ENCODE measurements around the gene SHF. TPM values are rescaled to one million over a fixed set of nuclear protein-coding genes. Genes with fewer than 3 reads are reported as not detected.

SHF gene
- total and polyA plus RNA-seq, 2 donors (not counting 1 experiment from before 2014, with no cell fraction given) = 0.85 to 3.3 TPM

DNA sequence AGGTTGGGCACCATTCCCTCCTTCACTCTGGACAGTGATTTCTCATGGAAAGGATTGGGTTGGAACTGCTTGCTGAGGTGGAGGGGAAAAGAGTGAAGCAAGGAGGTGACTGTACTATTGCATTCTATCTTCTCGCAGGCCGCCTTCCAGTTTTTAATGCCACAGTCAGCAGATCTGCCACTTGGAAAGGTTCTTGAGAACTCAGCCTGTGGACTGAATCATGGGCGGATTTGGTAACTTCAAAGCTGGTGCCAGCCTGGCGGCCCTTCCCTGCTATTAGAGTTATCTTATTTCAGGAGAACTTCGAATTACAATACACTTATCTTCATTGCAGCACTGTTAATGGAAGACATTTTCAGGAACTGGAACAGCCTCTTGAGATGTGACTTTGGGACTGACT is 41.2 kb upstream of the SHF start:
- Histone ChIP-seq H2AFZ (ENCODE audit: low read length) (no peak overlapping the region), H4K20me1 (ENCODE audit: control insufficient read depth, extremely low read depth, insufficient read depth, low read length) (no peaks in the 10 kb centered on the region), H3K79me2 (ENCODE audit: control insufficient read depth, insufficient read depth, low read length) (no peaks in the 10 kb centered on the region), H3K4me1 (ENCODE audit: control insufficient read depth, extremely low read depth, insufficient read depth, low read length) (no peaks in the 10 kb centered on the region), H3K4me2 (ENCODE audit: extremely low read depth, insufficient read depth, low read length) (no peak overlapping the region), H3K27me3 (ENCODE audit: control insufficient read depth, insufficient read depth, low read length) (no peaks in the 10 kb centered on the region), H3K27ac (ENCODE audit: insufficient read depth, low read length) (no peak overlapping the region), H3K36me3 (ENCODE audit: control insufficient read depth, insufficient read depth, low read length) (no peaks in the 10 kb centered on the region), H3K9me3 (ENCODE audit: control insufficient read depth, insufficient read depth, low read depth, low read length) (no peaks in the 10 kb centered on the region), H3K4me3 (replicated peaks in 1 of 4; ENCODE audit: control extremely low read depth in 1 of 4, insufficient read depth in 1 of 4, low read depth in 3 of 4, low read length in 4 of 4) (no peak overlapping the region), H3K9ac (ENCODE audit: insufficient read depth, low read length) (no peak overlapping the region)
- TF ChIP-seq EZH2 (IDR thresholded peaks at IDR 0.05; ENCODE audit: low read length, missing control alignments) (no peak), CTCF (conservative IDR thresholded peaks at IDR 0.05 in 1 of 2, IDR thresholded peaks at IDR 0.05 in 1 of 2; ENCODE audit: low read depth in 1 of 2, low read length in 2 of 2) (no peak)
- no peak for DNase-seq (ENCODE audit: low read depth in 2 of 2)

GRCh38 chr15:45225506-45226273 is 37.9 kb upstream of the SHF start:
- Histone ChIP-seq H3K27me3 (ENCODE audit: control insufficient read depth, insufficient read depth, low read length) (peaks cover 2% of the 10 kb centered on the region), H3K4me1 (ENCODE audit: control insufficient read depth, extremely low read depth, insufficient read depth, low read length) (no peaks in the 10 kb centered on the region), H3K9ac (ENCODE audit: insufficient read depth, low read length) (no peak overlapping the region), H2AFZ (ENCODE audit: low read length) (no peak overlapping the region), H3K4me3 (replicated peaks in 1 of 4; ENCODE audit: control extremely low read depth in 1 of 4, insufficient read depth in 1 of 4, low read depth in 3 of 4, low read length in 4 of 4) (no peak overlapping the region), H4K20me1 (ENCODE audit: control insufficient read depth, extremely low read depth, insufficient read depth, low read length) (no peaks in the 10 kb centered on the region), H3K9me3 (ENCODE audit: control insufficient read depth, insufficient read depth, low read depth, low read length) (no peaks in the 10 kb centered on the region), H3K27ac (ENCODE audit: insufficient read depth, low read length) (no peak overlapping the region), H3K4me2 (ENCODE audit: extremely low read depth, insufficient read depth, low read length) (no peak overlapping the region), H3K79me2 (ENCODE audit: control insufficient read depth, insufficient read depth, low read length) (no peaks in the 10 kb centered on the region), H3K36me3 (ENCODE audit: control insufficient read depth, insufficient read depth, low read length) (no peaks in the 10 kb centered on the region)
- TF ChIP-seq CTCF (conservative IDR thresholded peaks at IDR 0.05 in 1 of 2, IDR thresholded peaks at IDR 0.05 in 1 of 2; ENCODE audit: low read depth in 1 of 2, low read length in 2 of 2) = no peak
- no peak for TF ChIP-seq EZH2 (IDR thresholded peaks at IDR 0.05; ENCODE audit: low read length, missing control alignments)
- no peak for DNase-seq (ENCODE audit: low read depth in 2 of 2)

DNA sequence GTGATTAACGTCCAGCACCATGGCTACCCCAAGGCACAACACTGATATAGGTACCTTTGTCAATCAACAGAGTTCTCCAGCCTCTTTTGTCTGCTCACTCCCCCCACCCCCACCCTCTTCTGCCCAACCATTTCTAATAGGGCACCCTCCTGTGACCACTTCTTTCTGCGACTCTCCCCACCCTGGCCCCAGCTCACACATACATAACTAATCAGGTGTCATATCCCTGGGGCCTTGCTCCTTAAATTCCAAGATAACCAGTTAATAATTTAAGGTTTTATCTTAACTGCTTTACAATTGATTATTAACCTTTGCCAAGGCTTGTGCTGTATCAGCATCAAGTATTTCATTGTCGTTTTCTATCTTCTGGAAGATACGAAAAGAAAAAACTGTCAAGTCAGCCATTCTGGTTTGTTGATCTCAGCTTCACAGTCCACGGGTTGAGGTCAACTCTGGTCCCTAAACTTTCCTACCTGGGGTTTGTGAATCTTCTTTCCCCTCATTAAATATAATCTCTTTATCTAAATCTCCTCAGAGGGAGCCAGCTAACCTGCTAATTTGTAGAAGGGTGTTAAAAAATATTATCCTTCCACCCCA is 37.0 kb upstream of the SHF start:
- no peak overlapping the region for H2AFZ ChIP-seq (ENCODE audit: low read length)

More for the DNA sequence above, 37.0 kb upstream of the SHF start:
- DNase-seq (ENCODE audit: low read depth in 2 of 2) = no peak
- Histone ChIP-seq H3K4me1 (ENCODE audit: control insufficient read depth, extremely low read depth, insufficient read depth, low read length) (no peaks in the 10 kb centered on the region), H4K20me1 (ENCODE audit: control insufficient read depth, extremely low read depth, insufficient read depth, low read length) (no peaks in the 10 kb centered on the region), H3K27me3 (ENCODE audit: control insufficient read depth, insufficient read depth, low read length) (peaks cover 2% of the 10 kb centered on the region), H3K4me2 (ENCODE audit: extremely low read depth, insufficient read depth, low read length) (no peak overlapping the region), H3K9me3 (ENCODE audit: control insufficient read depth, insufficient read depth, low read depth, low read length) (no peaks in the 10 kb centered on the region), H3K36me3 (ENCODE audit: control insufficient read depth, insufficient read depth, low read length) (no peaks in the 10 kb centered on the region), H3K4me3 (replicated peaks in 1 of 4; ENCODE audit: control extremely low read depth in 1 of 4, insufficient read depth in 1 of 4, low read depth in 3 of 4, low read length in 4 of 4) (no peak overlapping the region), H3K27ac (ENCODE audit: insufficient read depth, low read length) (no peak overlapping the region), H3K79me2 (ENCODE audit: control insufficient read depth, insufficient read depth, low read length) (no peaks in the 10 kb centered on the region), H3K9ac (ENCODE audit: insufficient read depth, low read length) (no peak overlapping the region)
- TF ChIP-seq EZH2 (IDR thresholded peaks at IDR 0.05; ENCODE audit: low read length, missing control alignments) (no peak), CTCF (conservative IDR thresholded peaks at IDR 0.05 in 1 of 2, IDR thresholded peaks at IDR 0.05 in 1 of 2; ENCODE audit: low read depth in 1 of 2, low read length in 2 of 2) (no peak)
